Smooth muscle cell (in vitro differentiated cells): ENCODE measurements around the gene SDSL. TPM values are rescaled to one million over a fixed set of nuclear protein-coding genes. Genes with fewer than 3 reads are reported as not detected.

Experiments used
- DNase-seq: peaks from one replicate; lab custom pipeline; 2025; ENCODE audit not compliant: unreplicated experiment; lab: John Stamatoyannopoulos, UW
- H2AFZ ChIP-seq: fragments of 200-600 bp; sonication (generic); 2 replicates; pipeline ENCODE4 v1.6.0; 2016; ENCODE audit warnings: antibody characterized with exemption, low read depth, mild to moderate bottlenecking
- H3F3A ChIP-seq: fragments of 200-600 bp; sonication (generic); 2 replicates; pipeline ENCODE4 v1.6.0; 2017; ENCODE audit warnings: antibody characterized with exemption, low read depth
- H3K27ac ChIP-seq: fragments of 200-600 bp; sonication (generic); 2 replicates; pipeline ENCODE4 v1.5.1; 2016; ENCODE audit warnings: low read depth, mild to moderate bottlenecking
- H3K27me3 ChIP-seq: fragments of 200-600 bp; sonication (generic); 2 replicates; pipeline ENCODE4 v1.6.1; 2016; ENCODE audit warnings: low read depth, mild to moderate bottlenecking
- H3K36me3 ChIP-seq: fragments of 200-600 bp; sonication (generic); 2 replicates; pipeline ENCODE4 v1.5.1; 2016; ENCODE audit warnings: low read depth
- H3K4me1 ChIP-seq: fragments of 200-600 bp; sonication (generic); 2 replicates; pipeline ENCODE4 v1.5.1; 2016; ENCODE audit warnings: low read depth
- H3K4me2 ChIP-seq: fragments of 200-600 bp; sonication (generic); 2 replicates; pipeline ENCODE4 v1.6.0; 2016; ENCODE audit warnings: mild to moderate bottlenecking
- H3K4me3 ChIP-seq: fragments of 200-600 bp; sonication (generic); 2 replicates; pipeline ENCODE4 v1.5.1; 2016; ENCODE audit warnings: mild to moderate bottlenecking
- H3K79me2 ChIP-seq: fragments of 200-600 bp; sonication (generic); 2 replicates; pipeline ENCODE4 v1.6.0; 2016; ENCODE audit warnings: low read depth, mild to moderate bottlenecking
- H3K9ac ChIP-seq: fragments of 200-600 bp; sonication (generic); 2 replicates; pipeline ENCODE4 v1.6.0; 2016; ENCODE audit warnings: low read depth
- H3K9me3 ChIP-seq: fragments of 200-600 bp; sonication (generic); replicated peaks from 2 replicates; pipeline ENCODE4 v1.5.1; 2016; ENCODE audit warnings: low read depth
- H4K20me1 ChIP-seq: fragments of 200-600 bp; sonication (generic); 2 replicates; pipeline ENCODE4 v1.6.0; 2016; ENCODE audit warnings: low read depth
- WGBS: methylation state at CpG from one replicate; pipeline ENCODE4 v1.1.7; 2016; ENCODE audit warnings: low lambda C conversion rate; 5-methylcytosine and 5-hydroxymethylcytosine counted together
- polyA plus RNA-seq: library from polyadenylated mRNA; unstranded; fragments of >200 nt; fragmentation: Nextera tagmentation; extraction: Ambion mirVana; gene quantifications from 2 replicates; pipeline ENCODE4 v1.2.1, GENCODE V29; 2016
- total RNA-seq: library from RNA; depleted of rRNA; stranded (reverse); fragments of >200 nt; gene quantifications from 2 replicates; pipeline ENCODE4 v1.2.3, GENCODE V29; 2014
- TF ChIP-seq, protein P1 (sequence below): fragments of 200-600 bp; sonication (generic); IDR thresholded peaks from 2 replicates; pipeline ENCODE4 v1.5.1; 2017; ENCODE audit warnings: borderline replicate concordance, mild to moderate bottlenecking, antibody characterized with exemption; ENCODE audit not compliant: insufficient read depth, poor library complexity, severe bottlenecking

Gene SDSL
- total and polyA plus RNA-seq, 2 experiments from 2014 or later: 3.6 to 6.7 TPM

- Histone ChIP-seq H3K4me3 (no peak overlapping the region), H4K20me1 (no peaks in the 10 kb centered on the region), H3K9me3 (no peaks in the 10 kb centered on the region), H3K79me2 (no peaks in the 10 kb centered on the region), H3K4me2 (no peak overlapping the region), H3K9ac (no peak overlapping the region), H3F3A (no peaks in the 10 kb centered on the region), H3K27ac (no peak overlapping the region), H3K27me3 (peaks cover 100% of the 10 kb centered on the region), H3K36me3 (no peaks in the 10 kb centered on the region), H3K4me1 (peaks cover 17% of the 10 kb centered on the region), H2AFZ (no peak overlapping the region)
- TF ChIP-seq, protein P1, sequence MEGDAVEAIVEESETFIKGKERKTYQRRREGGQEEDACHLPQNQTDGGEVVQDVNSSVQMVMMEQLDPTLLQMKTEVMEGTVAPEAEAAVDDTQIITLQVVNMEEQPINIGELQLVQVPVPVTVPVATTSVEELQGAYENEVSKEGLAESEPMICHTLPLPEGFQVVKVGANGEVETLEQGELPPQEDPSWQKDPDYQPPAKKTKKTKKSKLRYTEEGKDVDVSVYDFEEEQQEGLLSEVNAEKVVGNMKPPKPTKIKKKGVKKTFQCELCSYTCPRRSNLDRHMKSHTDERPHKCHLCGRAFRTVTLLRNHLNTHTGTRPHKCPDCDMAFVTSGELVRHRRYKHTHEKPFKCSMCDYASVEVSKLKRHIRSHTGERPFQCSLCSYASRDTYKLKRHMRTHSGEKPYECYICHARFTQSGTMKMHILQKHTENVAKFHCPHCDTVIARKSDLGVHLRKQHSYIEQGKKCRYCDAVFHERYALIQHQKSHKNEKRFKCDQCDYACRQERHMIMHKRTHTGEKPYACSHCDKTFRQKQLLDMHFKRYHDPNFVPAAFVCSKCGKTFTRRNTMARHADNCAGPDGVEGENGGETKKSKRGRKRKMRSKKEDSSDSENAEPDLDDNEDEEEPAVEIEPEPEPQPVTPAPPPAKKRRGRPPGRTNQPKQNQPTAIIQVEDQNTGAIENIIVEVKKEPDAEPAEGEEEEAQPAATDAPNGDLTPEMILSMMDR: no peak
- WGBS: 9% methylated on average over 19 of the region's 19 CpGs
- DNase-seq: no peak
These were observed 48.0 kb downstream of the SDSL start for GRCh38 chr12:113469949-113470743.

DNA sequence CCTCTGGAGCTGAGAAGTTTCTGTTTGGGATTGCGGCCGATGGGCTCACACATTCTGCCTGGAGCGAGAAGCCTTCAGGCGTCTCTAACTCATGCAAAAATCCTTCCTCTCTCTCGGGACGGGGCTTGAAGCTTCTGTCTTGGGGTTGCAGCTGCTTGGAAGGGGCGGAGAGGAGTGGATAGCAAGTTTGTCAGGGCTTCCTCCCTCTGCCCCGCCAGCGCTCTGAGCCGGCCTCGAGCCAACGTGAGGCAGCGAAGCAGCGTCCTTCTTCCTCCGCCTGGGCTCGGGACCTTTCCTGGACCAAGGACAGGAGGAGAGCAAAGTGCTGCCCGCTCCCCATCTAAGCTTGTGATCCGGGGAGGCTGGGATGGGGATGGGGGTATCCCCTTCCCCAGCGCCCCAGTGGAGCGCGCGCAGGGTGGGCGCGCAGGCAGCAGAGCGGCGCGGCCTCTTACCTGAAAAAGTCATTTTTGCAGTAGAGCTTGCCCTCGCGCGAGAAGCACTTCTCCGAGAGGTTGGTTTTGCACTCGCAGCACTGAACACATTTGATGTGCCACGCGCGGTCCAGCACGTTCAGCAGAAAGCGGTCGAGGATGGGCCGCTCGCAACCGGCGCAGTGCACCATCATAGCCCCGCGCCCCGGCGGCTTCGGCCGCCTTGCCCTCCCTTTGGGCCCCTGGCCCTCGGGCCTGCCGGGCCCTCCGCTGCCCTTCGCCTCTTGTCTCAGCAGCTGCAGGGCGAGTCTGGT is 48.9 kb downstream of the SDSL start:
- Histone ChIP-seq H2AFZ (no peak overlapping the region), H3K4me2 (no peak overlapping the region), H3K4me3 (no peak overlapping the region), H3K79me2 (no peaks in the 10 kb centered on the region), H3K4me1 (peaks cover 16% of the 10 kb centered on the region), H3K27me3 (peaks cover 100% of the 10 kb centered on the region), H3K27ac (no peak overlapping the region), H3K36me3 (no peaks in the 10 kb centered on the region), H4K20me1 (no peaks in the 10 kb centered on the region), H3K9me3 (no peaks in the 10 kb centered on the region), H3K9ac (no peak overlapping the region), H3F3A (no peaks in the 10 kb centered on the region)
- 6% methylated on average over 49 of the region's 53 CpGs for WGBS
- no peak for DNase-seq
- TF ChIP-seq, protein P1: no peak

- 5% methylated on average over 42 of the region's 43 CpGs for WGBS
- no peaks in the 10 kb centered on the region for H3K9me3 ChIP-seq
- TF ChIP-seq, protein P1: no peak
- no peak within 1 kb of the TSS for H3K27ac ChIP-seq
- no peak within 1 kb of the TSS for H3K4me3 ChIP-seq
- peaks cover 100% of the 10 kb centered on the region for H3K27me3 ChIP-seq
- H3K9ac ChIP-seq: no peak within 1 kb of the TSS
- peaks cover 12% of the 10 kb centered on the region for H3K4me1 ChIP-seq
- H3K4me2 ChIP-seq: no peak within 1 kb of the TSS
- H3K36me3 ChIP-seq: no peaks in the 10 kb centered on the region
- no peaks in the 10 kb centered on the region for H4K20me1 ChIP-seq
- no peak within 1 kb of the TSS for H2AFZ ChIP-seq
- no peaks in the 10 kb centered on the region for H3F3A ChIP-seq
- DNase-seq: no peak
- no peaks in the 10 kb centered on the region for H3K79me2 ChIP-seq
These were observed 49.5 kb downstream of the SDSL start, which contains the start of gene LHX5 for GRCh38 chr12:113471619-113472171. TSS of gene LHX5 (minus strand) at chr12:113471871. CDS start at chr12:113471498, 373 bp downstream.
